T-cell (primary cell): Measurements from ENCODE around the gene SMARCD3. TPM values are rescaled to one million over a fixed set of nuclear protein-coding genes. Genes with fewer than 3 reads are reported as not detected.

Experiments used
- ATAC-seq, 4 experiments: fragments of 200-7000 bp in 3 of 4; fragments of 150-1000 bp in 1 of 4; cut with Tn5 transposase; replicated peaks in 1 of 4; 1 replicate in 3 of 4; 2 replicates in 1 of 4; pipeline ENCODE4 v1.10.0; 2021; ENCODE audit warnings: moderate library complexity in 3 of 4, mild to moderate bottlenecking in 2 of 4, moderate number of reproducible peaks in 1 of 4
- CTCF ChIA-PET, 2 donors: fragments of 300-600 bp; sonication (Branson Sonifier 250); formaldehyde crosslinking; loops; one replicate each; lab custom pipeline; 2022; ENCODE audit warnings: antibody characterized with exemption in 2 of 2; lab: Charles Lee
- POLR2A ChIA-PET, 2 donors: fragments of 300-600 bp; sonication (Branson Sonifier 250); formaldehyde crosslinking; loops; one replicate each; lab custom pipeline; 2022; ENCODE audit warnings: antibody characterized with exemption in 2 of 2; lab: Charles Lee
- DNase-seq, 35 experiments: peaks; one replicate each; pipeline versions ENCODE4 v3.0.0 to v3.0.0-alpha.2; 2013 to 2023
- H3K27ac ChIP-seq: one replicate; pipeline ENCODE4 v1.5.1; 2013; ENCODE audit warnings: low read length
- H3K27me3 ChIP-seq, 2 experiments: replicated peaks in 1 of 2; 1 replicate in 1 of 2; 2 replicates in 1 of 2; pipeline versions ENCODE4 v1.6.1 to v1.7.0; 2013; ENCODE audit warnings: low read length in 1 of 2, mixed read lengths in 1 of 2; ENCODE audit not compliant: control insufficient read depth in 2 of 2, insufficient read depth in 2 of 2; ENCODE audit errors: extremely low read depth in 1 of 2
- H3K36me3 ChIP-seq, 2 donors: 1 replicate in 1 of 2; 2 replicates in 1 of 2; pipeline versions ENCODE4 v1.6.1 to v1.7.0; 2013; ENCODE audit warnings: low read length in 1 of 2; ENCODE audit not compliant: control insufficient read depth in 2 of 2, insufficient read depth in 1 of 2; ENCODE audit errors: extremely low read depth in 1 of 2
- H3K4me1 ChIP-seq, 2 experiments: 1 replicate in 1 of 2; 2 replicates in 1 of 2; pipeline versions ENCODE4 v1.6.1 to v1.7.0; 2013; ENCODE audit warnings: low read length in 2 of 2, mixed read lengths in 1 of 2; ENCODE audit not compliant: insufficient read depth in 2 of 2, control insufficient read depth in 1 of 2; ENCODE audit errors: extremely low read depth in 1 of 2
- H3K4me3 ChIP-seq, 2 donors: 1 replicate in 1 of 2; 2 replicates in 1 of 2; pipeline versions ENCODE4 v1.5.1 to v1.7.0; 2013; ENCODE audit warnings: mild to moderate bottlenecking in 2 of 2, low read length in 1 of 2, moderate library complexity in 1 of 2; ENCODE audit not compliant: control insufficient read depth in 1 of 2; ENCODE audit errors: extremely low read depth in 1 of 2
- H3K9me3 ChIP-seq: 2 replicates; pipeline ENCODE4 v1.7.0; 2013
- H3K27ac Mint-ChIP-seq, 2 donors: one replicate each; pipeline ENCODE4 v1.8.0; 2020 to 2021; ENCODE audit warnings: mild to moderate bottlenecking in 2 of 2, mixed read lengths in 2 of 2
- H3K27me3 Mint-ChIP-seq, 2 donors: one replicate each; pipeline ENCODE4 v1.8.0; 2021 to 2022; ENCODE audit warnings: mixed read lengths in 2 of 2
- H3K36me3 Mint-ChIP-seq: one replicate; pipeline ENCODE4 v1.8.0; 2021; ENCODE audit warnings: mixed read lengths
- H3K4me1 Mint-ChIP-seq, 3 donors: one replicate each; pipeline ENCODE4 v1.8.0; 2020 to 2022; ENCODE audit warnings: mixed read lengths in 3 of 3, mild to moderate bottlenecking in 1 of 3
- H3K4me3 Mint-ChIP-seq, 3 donors: one replicate each; pipeline ENCODE4 v1.8.0; 2020 to 2022; ENCODE audit warnings: mild to moderate bottlenecking in 3 of 3, mixed read lengths in 3 of 3, moderate library complexity in 3 of 3
- H3K9me3 Mint-ChIP-seq, 3 donors: one replicate each; pipeline ENCODE4 v1.8.0; 2020 to 2022; ENCODE audit warnings: mixed read lengths in 3 of 3
- WGBS: methylation state at CpG from one replicate; pipeline ENCODE4 v1.1.5; 2013; ENCODE audit warnings: missing lambda C conversion rate; ENCODE audit not compliant: insufficient coverage; 5-methylcytosine and 5-hydroxymethylcytosine counted together
- total RNA-seq, 35 experiments: library from RNA in 6 of 35; stranded (reverse) in 6 of 35; fragments of 120-200 nt in 1 of 35; gene quantifications; one replicate each; pipeline versions ENCODE4 v1.2.1 to v1.2.4 and lab custom pipeline; 2013 to 2026

The SMARCD3 gene
- total RNA-seq, 5 donors from 2014 or later (not counting 1 experiment from before 2014, with no cell fraction given), result 6.3 to 28.5 (median 9.1) TPM

DNA sequence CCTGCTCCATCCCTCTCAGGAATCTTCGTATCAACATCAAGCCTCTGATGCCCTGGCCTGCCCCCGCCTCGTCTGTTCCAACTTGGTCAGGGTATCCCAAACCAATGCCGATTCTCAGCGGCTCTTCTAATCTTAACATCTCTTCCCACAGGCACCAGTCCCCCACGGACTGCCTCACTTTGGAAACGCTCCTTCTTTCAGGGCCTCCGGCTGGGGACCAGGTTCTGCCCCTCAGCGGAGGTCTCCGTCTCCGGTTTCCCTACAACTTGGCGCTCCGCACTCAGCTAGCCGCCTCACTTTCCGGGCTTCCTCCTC, 22.0 kb downstream of the SMARCD3 start:
- Mint-ChIP-seq H3K27ac (peak overlapping the region; percentile 93 to 96), H3K4me3 (peak overlapping the region; percentile 94 to 99 (median 97)), H3K27me3 (no peaks in the 10 kb centered on the region), H3K4me1 (peaks cover 44 to 47% (median 46%) of the 10 kb centered on the region in 3 donors), H3K9me3 (no peaks in the 10 kb centered on the region), H3K36me3 (peaks cover 36% of the 10 kb centered on the region)
- no peaks in the 10 kb centered on the region for H3K27me3 ChIP-seq
- DNase-seq, result no peak
- ChIA-PET POLR2A (interaction anchor here (0.6 to 1.3 kb wide), 5 partner anchors 9 to 127 kb away, joined by 3 to 5 read pairs (median 4); no protein-coding TSS in a partner anchor), CTCF (interaction anchor here (1.2 to 3.2 kb wide), 5 partner anchors 17 to 56 kb away, joined by 3 to 51 read pairs (median 11); no protein-coding TSS in a partner anchor)
- peak overlapping the region; percentile 35 for H3K27ac ChIP-seq
- H3K4me3 ChIP-seq, result peak overlapping the region; percentile 85 to 87
- H3K9me3 ChIP-seq, result no peaks in the 10 kb centered on the region
- H3K36me3 ChIP-seq, result peaks cover 0 to 38% of the 10 kb centered on the region in 2 donors
- no peak for ATAC-seq
- WGBS, result 2% methylated on average over 15 of the region's 15 CpGs
- H3K4me1 ChIP-seq, result peaks cover 11 to 22% of the 10 kb centered on the region in 2 experiments

DNA sequence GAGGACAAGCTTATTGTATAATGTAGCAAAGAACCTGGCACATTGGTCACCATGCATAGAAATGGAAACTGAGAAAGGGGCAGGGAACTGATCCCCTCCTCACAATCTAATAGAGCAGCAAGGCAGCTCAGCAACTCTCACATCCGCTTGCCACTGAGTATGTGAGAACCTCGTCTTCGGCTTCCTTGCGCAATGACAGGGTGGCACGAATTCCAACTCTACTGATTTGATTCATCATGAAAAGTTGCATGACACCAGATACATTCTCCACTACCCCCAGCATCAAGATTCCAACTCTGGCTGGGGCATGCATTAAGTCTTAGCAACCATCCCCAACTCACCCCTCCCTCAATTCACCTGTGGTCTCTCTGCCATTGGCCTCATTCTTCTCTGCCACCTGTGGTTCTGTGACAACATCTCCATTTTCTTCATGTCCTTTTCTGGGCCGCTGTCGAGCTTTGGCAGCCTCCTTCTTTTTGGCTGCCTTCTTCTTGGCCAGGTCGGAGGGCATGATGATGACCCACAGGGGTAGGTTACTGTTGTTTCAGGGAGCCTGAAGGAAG, 22.5 kb downstream of the SMARCD3 start:
- no peaks in the 10 kb centered on the region for H3K9me3 Mint-ChIP-seq

DNA sequence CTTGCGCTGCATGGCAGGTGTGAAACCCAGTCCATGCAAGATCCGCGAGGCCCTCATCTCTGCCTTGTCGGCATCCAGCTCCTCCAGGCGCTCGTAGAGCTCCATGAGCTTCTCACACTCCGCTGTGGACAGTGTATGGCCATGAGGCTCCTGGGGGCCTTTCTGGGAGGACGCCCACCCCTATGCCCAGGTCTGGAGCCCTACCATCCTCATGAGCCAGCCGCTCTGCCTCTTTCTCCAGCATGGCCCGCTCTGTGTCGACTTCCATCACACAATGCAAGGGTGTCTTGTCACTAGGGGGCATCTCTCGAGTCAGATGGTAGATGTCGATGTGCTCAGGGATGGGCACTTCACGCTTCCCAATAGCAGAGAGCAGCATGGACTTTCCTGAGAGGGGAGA, 24.8 kb downstream of the SMARCD3 start:
- peaks cover 13 to 62% of the 10 kb centered on the region in 2 donors for H3K36me3 ChIP-seq
- H3K27ac ChIP-seq, result no peak overlapping the region
- Mint-ChIP-seq H3K4me1 (peaks cover 39 to 45% (median 44%) of the 10 kb centered on the region in 3 donors), H3K27ac (no peak overlapping the region), H3K36me3 (peaks cover 53% of the 10 kb centered on the region), H3K4me3 (no peak overlapping the region), H3K27me3 (no peaks in the 10 kb centered on the region), H3K9me3 (no peaks in the 10 kb centered on the region)
- no peaks in the 10 kb centered on the region for H3K9me3 ChIP-seq
- ChIA-PET POLR2A (no interaction called here), CTCF (no interaction called here)
- DNase-seq, result no peak
- 100% methylated on average over 7 of the region's 14 CpGs for WGBS
- H3K27me3 ChIP-seq, result no peaks in the 10 kb centered on the region
- H3K4me3 ChIP-seq, result no peak overlapping the region
- ATAC-seq, result no peak
- H3K4me1 ChIP-seq, result peaks cover 11 to 21% of the 10 kb centered on the region in 2 experiments

More for the DNA sequence above, 22.5 kb downstream of the SMARCD3 start:
- H3K36me3 ChIP-seq, result peaks cover 0 to 40% of the 10 kb centered on the region in 2 donors
- WGBS, result 69% methylated on average over 5 of the region's 8 CpGs
- no peak overlapping the region for H3K27ac ChIP-seq
- H3K27me3 ChIP-seq, result no peaks in the 10 kb centered on the region
- peak overlapping the region in 1 of 2 donors; percentile 96 for H3K27ac Mint-ChIP-seq
- H3K4me1 ChIP-seq, result peaks cover 11 to 21% of the 10 kb centered on the region in 2 experiments
- ATAC-seq, result no peak
- ChIA-PET CTCF (interaction anchor here in 1 of 2 donors (1.8 to 3.2 kb wide), 3 partner anchors 11 to 19 kb away, joined by 3 to 51 read pairs (median 11); no protein-coding TSS in a partner anchor), POLR2A (interaction anchor here in 1 of 2 donors (1.2 kb wide), 1 partner anchor 9 kb away, joined by 3 read pairs; no protein-coding TSS in a partner anchor)
- DNase-seq, result no peak
- peaks cover 38% of the 10 kb centered on the region for H3K36me3 Mint-ChIP-seq
- H3K27me3 Mint-ChIP-seq, result no peaks in the 10 kb centered on the region
- H3K4me1 Mint-ChIP-seq, result peaks cover 39 to 45% (median 42%) of the 10 kb centered on the region in 3 donors
- peak overlapping the region; percentile 94 to 99 (median 97) for H3K4me3 Mint-ChIP-seq
- H3K9me3 ChIP-seq, result no peaks in the 10 kb centered on the region
- peak overlapping the region; percentile 85 to 87 for H3K4me3 ChIP-seq

DNA sequence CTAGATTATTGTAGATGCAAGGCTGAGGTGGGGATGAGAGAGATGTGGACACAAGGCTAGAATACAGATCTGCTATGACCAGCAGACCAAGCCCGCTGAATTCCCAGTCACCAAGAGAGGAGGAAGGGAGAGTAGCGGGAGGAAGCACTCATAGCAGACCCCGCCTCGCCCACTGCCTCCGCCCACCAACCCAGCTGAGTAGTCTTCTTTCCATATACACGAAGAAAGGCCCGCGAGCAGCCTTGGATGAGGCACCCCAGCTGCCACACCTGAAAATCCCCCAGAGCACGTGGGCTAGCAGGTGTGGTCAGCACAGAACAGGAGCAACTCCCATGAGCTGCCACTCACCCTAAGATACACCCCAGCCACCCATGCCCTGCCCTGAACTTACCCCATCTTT, 30.3 kb downstream of the SMARCD3 start:
- no peaks in the 10 kb centered on the region for H3K9me3 ChIP-seq
- H3K27me3 ChIP-seq, result no peaks in the 10 kb centered on the region
- POLR2A ChIA-PET, result no interaction called here
- DNase-seq (no peak), ATAC-seq (no peak)
- peaks cover 0 to 2% (median 0%) of the 10 kb centered on the region in 3 donors for H3K4me1 Mint-ChIP-seq
- H3K9me3 Mint-ChIP-seq, result no peaks in the 10 kb centered on the region
- H3K36me3 ChIP-seq, result peaks cover 29 to 90% of the 10 kb centered on the region in 2 donors
- H3K27me3 Mint-ChIP-seq, result no peaks in the 10 kb centered on the region
- no peaks in the 10 kb centered on the region for H3K4me1 ChIP-seq
- peaks cover 64% of the 10 kb centered on the region for H3K36me3 Mint-ChIP-seq
- CTCF ChIA-PET, result interaction anchor here in 1 of 2 donors (0.6 kb wide), 1 partner anchor 68 kb away, joined by 3 read pairs; no protein-coding TSS in a partner anchor
- no peak overlapping the region for H3K4me3 ChIP-seq
- WGBS, result 98% methylated on average over 8 of the region's 9 CpGs
- no peak overlapping the region for H3K27ac Mint-ChIP-seq
- no peak overlapping the region for H3K27ac ChIP-seq
- no peak overlapping the region for H3K4me3 Mint-ChIP-seq

DNA sequence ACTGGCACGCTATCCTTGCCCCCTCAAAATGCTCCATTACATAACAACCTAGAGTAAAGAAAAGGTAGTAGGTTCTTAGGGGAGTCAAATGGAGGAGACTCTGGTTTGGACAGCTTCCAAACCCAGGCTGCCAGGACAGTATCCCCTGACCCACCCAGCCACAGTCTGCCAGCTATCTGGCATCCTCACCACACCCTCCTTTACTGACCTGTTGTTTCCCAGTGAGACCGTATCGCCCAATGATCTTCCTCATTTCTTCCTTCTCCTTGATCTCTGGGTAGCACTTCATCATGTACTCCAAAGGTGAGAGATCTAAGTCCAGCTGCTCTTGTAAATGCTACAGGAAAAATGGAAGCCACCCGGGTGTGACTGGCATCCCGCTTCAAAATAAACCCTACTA, 33.1 kb downstream of the SMARCD3 start:
- DNase-seq (no peak), ATAC-seq (no peak)
- 100% methylated on average over 1 of the region's 5 CpGs for WGBS
- no peak overlapping the region for H3K27ac ChIP-seq
- ChIA-PET CTCF (no interaction called here), POLR2A (no interaction called here)
- peaks cover 24 to 72% of the 10 kb centered on the region in 2 donors for H3K36me3 ChIP-seq
- Mint-ChIP-seq H3K27me3 (no peaks in the 10 kb centered on the region), H3K4me1 (peaks cover 0 to under 1% (median 0%) of the 10 kb centered on the region in 3 donors), H3K27ac (no peak overlapping the region), H3K4me3 (no peak overlapping the region), H3K36me3 (peaks cover 52% of the 10 kb centered on the region), H3K9me3 (no peaks in the 10 kb centered on the region)
- no peaks in the 10 kb centered on the region for H3K4me1 ChIP-seq
- no peaks in the 10 kb centered on the region for H3K27me3 ChIP-seq
- no peaks in the 10 kb centered on the region for H3K9me3 ChIP-seq
- H3K4me3 ChIP-seq, result no peak overlapping the region

DNA sequence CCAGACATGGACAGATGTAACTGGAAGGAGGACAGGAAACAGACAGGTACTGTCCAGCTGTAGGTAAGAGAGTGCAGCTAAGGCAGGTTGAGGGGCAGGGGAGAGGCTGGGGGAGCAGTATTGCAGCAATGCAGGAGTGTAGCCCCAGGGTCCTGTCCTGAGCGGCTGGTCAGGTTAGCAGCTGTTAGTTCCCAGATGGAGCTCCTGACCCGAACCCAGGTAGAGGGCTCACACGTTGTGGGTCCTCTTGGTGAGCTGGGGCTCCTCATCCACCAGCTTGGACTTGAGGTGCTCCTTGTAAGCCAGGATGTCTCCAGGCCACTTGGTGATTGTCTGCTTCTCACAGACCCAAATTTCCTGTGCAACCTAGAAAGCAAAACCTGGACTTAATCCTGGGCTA, 34.7 kb downstream of the SMARCD3 start:
- Histone ChIP-seq H3K4me1 (peaks cover 0 to 7% of the 10 kb centered on the region in 2 experiments), H3K36me3 (peaks cover 17 to 57% of the 10 kb centered on the region in 2 donors), H3K9me3 (no peaks in the 10 kb centered on the region), H3K27me3 (no peaks in the 10 kb centered on the region), H3K27ac (no peak overlapping the region), H3K4me3 (no peak overlapping the region)
- Mint-ChIP-seq H3K9me3 (no peaks in the 10 kb centered on the region), H3K36me3 (peaks cover 48% of the 10 kb centered on the region), H3K27me3 (no peaks in the 10 kb centered on the region), H3K4me3 (no peak overlapping the region), H3K27ac (no peak overlapping the region), H3K4me1 (peaks cover 0 to 3% (median 3%) of the 10 kb centered on the region in 3 donors)
- WGBS, result 89% methylated on average over 3 of the region's 3 CpGs
- ChIA-PET CTCF (interaction anchor here in 1 of 2 donors (0.6 kb wide), 1 partner anchor 141 kb away, joined by 3 read pairs; no protein-coding TSS in a partner anchor), POLR2A (no interaction called here)
- DNase-seq (no peak), ATAC-seq (no peak)
